Caco-2 (cell line): ENCODE data around the gene GP9. TPM values are rescaled to one million over a fixed set of nuclear protein-coding genes. Genes with fewer than 3 reads are reported as not detected.

Experiments used
- BruUV-seq: library from RNA; stranded (reverse); fragments of 400-500 nt; replicated peaks from 2 replicates; lab custom pipeline; 2021; lab: Mats Ljungman, UMichigan
- CTCF ChIA-PET: fragments of 300-600 bp; sonication (Branson Sonifier 250); formaldehyde crosslinking; loops from one replicate; lab custom pipeline; 2022; ENCODE audit warnings: antibody characterized with exemption; lab: Charles Lee
- POLR2A ChIA-PET: fragments of 300-600 bp; sonication (Branson Sonifier 250); formaldehyde crosslinking; loops from one replicate; lab custom pipeline; 2022; ENCODE audit warnings: antibody characterized with exemption; lab: Charles Lee
- DNase-seq, 2 experiments: peaks; one replicate each; pipeline versions ENCODE4 v3.0.0 to v3.0.0-alpha.2; 2020 to 2022
- H3K27me3 ChIP-seq: replicated peaks from 2 replicates; pipeline ENCODE4 v1.6.0; 2011; ENCODE audit warnings: low read length; ENCODE audit not compliant: control insufficient read depth, insufficient read depth
- H3K36me3 ChIP-seq: 2 replicates; pipeline ENCODE4 v1.5.1; 2011; ENCODE audit warnings: low read length; ENCODE audit not compliant: control insufficient read depth, insufficient read depth
- H3K4me1 ChIP-seq: fragments of 250-450 bp; sonication (Bioruptor Pico); 2 replicates; pipeline ENCODE4 v1.5.1; 2020; ENCODE audit warnings: mild to moderate bottlenecking
- H3K4me3 ChIP-seq: 2 replicates; pipeline ENCODE4 v1.5.1; 2011; ENCODE audit warnings: low read depth, mild to moderate bottlenecking, control low read depth, low read length
- H3K9me3 ChIP-seq: fragments of 250-450 bp; sonication (Bioruptor Pico); 2 replicates; pipeline ENCODE4 v1.5.1; 2020; ENCODE audit warnings: mild to moderate bottlenecking, moderate library complexity
- H3K27ac Mint-ChIP-seq: one replicate; pipeline ENCODE4 v1.8.0; 2022; ENCODE audit warnings: mixed read lengths; ENCODE audit not compliant: unreplicated experiment
- H3K27me3 Mint-ChIP-seq: one replicate; pipeline ENCODE4 v1.8.0; 2022; ENCODE audit warnings: mixed read lengths; ENCODE audit not compliant: insufficient read depth, unreplicated experiment
- H3K36me3 Mint-ChIP-seq: one replicate; pipeline ENCODE4 v1.8.0; 2022; ENCODE audit warnings: mild to moderate bottlenecking, mixed read lengths; ENCODE audit not compliant: insufficient read depth, unreplicated experiment
- H3K4me1 Mint-ChIP-seq: one replicate; pipeline ENCODE4 v1.8.0; 2022; ENCODE audit warnings: low read depth, mixed read lengths; ENCODE audit not compliant: unreplicated experiment
- H3K4me3 Mint-ChIP-seq: one replicate; pipeline ENCODE4 v1.8.0; 2022; ENCODE audit warnings: mild to moderate bottlenecking, moderate library complexity, mixed read lengths; ENCODE audit not compliant: unreplicated experiment
- H3K9me3 Mint-ChIP-seq: one replicate; pipeline ENCODE4 v1.8.0; 2022; ENCODE audit warnings: mixed read lengths; ENCODE audit not compliant: unreplicated experiment
- CTCF ChIP-seq, 2 experiments: fragments of 200-600 bp in 1 of 2; IDR thresholded peaks; 1 replicate in 1 of 2; 2 replicates in 1 of 2; pipeline versions ENCODE4 v1.5.1 to v1.8.0; 2011 to 2022; ENCODE audit warnings: antibody characterized with exemption in 1 of 2, control low read depth in 1 of 2, inconsistent platforms in 1 of 2, low read depth in 1 of 2, low read length in 1 of 2, mild to moderate bottlenecking in 1 of 2, moderate library complexity in 1 of 2; ENCODE audit not compliant: insufficient read depth in 1 of 2, severe bottlenecking in 1 of 2, unreplicated experiment in 1 of 2
- intact Hi-C: fragments of 100-400 bp; cut with micrococcal nuclease; formaldehyde crosslinking; loops from one replicate; pipeline ENCODE4 v1.10.0; 2022; ENCODE audit not compliant: unreplicated experiment
- total RNA-seq: library from RNA; stranded (reverse); gene quantifications from 2 replicates; pipeline ENCODE4 v1.2.3, GENCODE V29; 2022

The GP9 gene
- total RNA-seq, 1 experiment from 2014 or later, result not detected

DNA sequence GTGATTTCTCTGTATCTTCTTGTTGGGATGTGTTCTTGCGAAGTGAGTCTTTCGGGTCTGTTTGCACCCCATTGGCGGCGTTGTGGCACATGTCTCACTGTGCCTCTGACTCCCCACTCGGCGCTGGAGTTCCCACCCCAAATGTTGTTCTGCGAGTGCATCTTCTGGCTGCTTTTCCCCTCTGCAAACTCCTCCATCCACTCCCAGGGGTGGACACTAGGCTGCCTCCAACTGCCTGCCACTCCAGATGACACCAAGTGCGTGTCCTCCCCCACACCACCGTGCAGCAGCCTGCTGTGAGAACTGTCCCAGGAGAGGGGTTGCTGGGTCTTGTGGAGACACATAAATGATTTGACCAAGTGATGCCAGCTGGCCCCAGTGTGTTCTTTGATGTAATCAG is 41.8 kb upstream of the GP9 start:
- no peak for DNase-seq
- Mint-ChIP-seq H3K4me1 (no peaks in the 10 kb centered on the region), H3K9me3 (no peaks in the 10 kb centered on the region), H3K4me3 (no peak overlapping the region), H3K27ac (no peak overlapping the region), H3K27me3 (no peaks in the 10 kb centered on the region), H3K36me3 (no peaks in the 10 kb centered on the region)
- Histone ChIP-seq H3K4me1 (peaks cover 11% of the 10 kb centered on the region; the same call in 1 of the 2 replicates), H3K27me3 (no peaks in the 10 kb centered on the region), H3K4me3 (no peak overlapping the region), H3K9me3 (no peaks in the 10 kb centered on the region), H3K36me3 (no peaks in the 10 kb centered on the region)
- ChIA-PET POLR2A (no interaction called here), CTCF (interaction anchor here (0.9 kb wide), 1 partner anchor 8 kb away, joined by 3 read pairs; no protein-coding TSS in a partner anchor)
- TF ChIP-seq CTCF (IDR thresholded peaks at IDR 0.05; ENCODE audit: insufficient read depth in 1 of 2, low read depth in 1 of 2, low read length in 1 of 2, severe bottlenecking in 1 of 2, unreplicated experiment in 1 of 2), result no peak
- intact Hi-C loops, result loop anchor here (5.0 kb wide), 1 partner anchor 46 kb away; no protein-coding TSS in a partner anchor
- BruUV-seq, result no TSS peak

GRCh38 chr3:129019266-129019665 is 41.3 kb upstream of the GP9 start:
- CTCF ChIA-PET, result interaction anchor here (0.6 to 0.7 kb wide), 2 partner anchors 49 to 214 kb away, joined by 3 to 4 read pairs; no protein-coding TSS in a partner anchor

DNA sequence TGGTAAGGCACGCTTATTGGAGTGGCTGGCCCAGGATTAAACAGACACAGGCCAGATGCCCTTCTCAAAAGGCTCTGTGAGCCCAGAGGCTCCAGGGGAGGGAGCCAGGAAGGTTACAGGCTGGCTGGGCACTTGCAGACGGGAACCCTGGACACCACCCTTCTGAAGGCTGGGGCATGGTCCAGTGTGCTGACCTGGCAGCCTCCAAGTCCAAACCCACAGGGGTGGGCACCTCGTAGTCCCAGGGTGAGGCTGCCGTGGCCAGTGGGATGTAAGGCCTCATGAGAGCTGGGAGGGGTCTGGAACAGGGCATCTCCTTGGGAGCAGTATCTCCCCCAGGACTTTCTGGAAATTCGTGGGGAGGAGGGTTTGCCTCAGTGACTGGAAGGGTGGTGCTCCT is 39.9 kb upstream of the GP9 start:
- TF ChIP-seq CTCF (IDR thresholded peaks at IDR 0.05; ENCODE audit: insufficient read depth in 1 of 2, low read depth in 1 of 2, low read length in 1 of 2, severe bottlenecking in 1 of 2, unreplicated experiment in 1 of 2), result no peak
- peaks cover 11% of the 10 kb centered on the region; the same call in 1 of the 2 replicates for H3K4me1 ChIP-seq
- DNase-seq, result no peak
- ChIA-PET CTCF (interaction anchor here (0.9 kb wide), 1 partner anchor 225 kb away, joined by 3 read pairs; no protein-coding TSS in a partner anchor), POLR2A (no interaction called here)
- H3K27me3 ChIP-seq, result no peaks in the 10 kb centered on the region
- no peak overlapping the region for H3K4me3 Mint-ChIP-seq
- intact Hi-C loops, result no loop called here
- no peaks in the 10 kb centered on the region for H3K9me3 ChIP-seq
- peaks cover 3% of the 10 kb centered on the region for H3K27me3 Mint-ChIP-seq
- no peaks in the 10 kb centered on the region for H3K9me3 Mint-ChIP-seq
- no peak overlapping the region for H3K27ac Mint-ChIP-seq
- H3K36me3 Mint-ChIP-seq, result no peaks in the 10 kb centered on the region
- no peaks in the 10 kb centered on the region for H3K4me1 Mint-ChIP-seq
- H3K4me3 ChIP-seq, result no peak overlapping the region
- no TSS peak for BruUV-seq
- H3K36me3 ChIP-seq, result no peaks in the 10 kb centered on the region

More at GRCh38 chr3:129019266-129019665, 41.3 kb upstream of the GP9 start:
- no peaks in the 10 kb centered on the region for H3K9me3 Mint-ChIP-seq
- Histone ChIP-seq H3K36me3 (no peaks in the 10 kb centered on the region), H3K27me3 (no peaks in the 10 kb centered on the region), H3K9me3 (no peaks in the 10 kb centered on the region), H3K4me3 (no peak overlapping the region), H3K4me1 (peaks cover 11% of the 10 kb centered on the region; the same call in 1 of the 2 replicates)
- no TSS peak for BruUV-seq
- no peaks in the 10 kb centered on the region for H3K36me3 Mint-ChIP-seq
- H3K27ac Mint-ChIP-seq, result no peak overlapping the region
- no peaks in the 10 kb centered on the region for H3K4me1 Mint-ChIP-seq
- intact Hi-C loops, result loop anchor here (5.0 kb wide), 1 partner anchor 47 kb away; no protein-coding TSS in a partner anchor
- no peak for TF ChIP-seq CTCF (IDR thresholded peaks at IDR 0.05; ENCODE audit: insufficient read depth in 1 of 2, low read depth in 1 of 2, low read length in 1 of 2, severe bottlenecking in 1 of 2, unreplicated experiment in 1 of 2)
- H3K4me3 Mint-ChIP-seq, result no peak overlapping the region
- DNase-seq, result no peak
- peaks cover 3% of the 10 kb centered on the region for H3K27me3 Mint-ChIP-seq
- POLR2A ChIA-PET, result no interaction called here
